GM23338 (cell line): ENCODE data around the gene EGLN3. TPM values are rescaled to one million over a fixed set of nuclear protein-coding genes. Genes with fewer than 3 reads are reported as not detected.

Source experiments
- ATAC-seq: fragments of 200-7000 bp; cut with Tn5 transposase; 3 replicates; pipeline ENCODE4 v1.9.1; 2020
- DNase-seq: peaks from one replicate; pipeline ENCODE4 v3.0.0-alpha.2; 2015; ENCODE audit warnings: low spot score
- H2AFZ ChIP-seq: fragments of 200-600 bp; sonication (generic); 2 replicates; pipeline ENCODE4 v1.8.0; 2016; ENCODE audit warnings: antibody characterized with exemption, mild to moderate bottlenecking, moderate library complexity
- H3F3A ChIP-seq: fragments of 200-600 bp; sonication (generic); replicated peaks from 2 replicates; pipeline ENCODE4 v1.8.0; 2017; ENCODE audit warnings: antibody characterized with exemption, mixed run types, low read depth
- H3K27ac ChIP-seq: fragments of 200-600 bp; sonication (generic); 2 replicates; pipeline ENCODE4 v1.6.1; 2016; ENCODE audit warnings: low read depth
- H3K27me3 ChIP-seq: fragments of 200-600 bp; sonication (generic); 2 replicates; pipeline ENCODE4 v1.8.0; 2016; ENCODE audit warnings: mild to moderate bottlenecking, mixed run types, moderate library complexity; ENCODE audit not compliant: insufficient read depth
- H3K36me3 ChIP-seq: fragments of 200-600 bp; sonication (generic); 2 replicates; pipeline ENCODE4 v1.8.0; 2016; ENCODE audit warnings: mild to moderate bottlenecking; ENCODE audit not compliant: insufficient read depth
- H3K4me1 ChIP-seq: fragments of 200-600 bp; sonication (generic); 2 replicates; pipeline ENCODE4 v1.8.0; 2016; ENCODE audit warnings: mild to moderate bottlenecking, moderate library complexity; ENCODE audit not compliant: insufficient read depth
- H3K4me2 ChIP-seq: fragments of 200-600 bp; sonication (generic); 2 replicates; pipeline ENCODE4 v1.7.1; 2017; ENCODE audit warnings: mixed run types
- H3K4me3 ChIP-seq: fragments of 200-600 bp; sonication (generic); 2 replicates; pipeline ENCODE4 v1.6.1; 2016; ENCODE audit warnings: mixed run types
- H3K79me2 ChIP-seq: fragments of 200-600 bp; sonication (generic); replicated peaks from 2 replicates; pipeline ENCODE4 v1.8.0; 2017; ENCODE audit warnings: mild to moderate bottlenecking; ENCODE audit not compliant: insufficient read depth
- H3K9me2 ChIP-seq: fragments of 200-600 bp; sonication (generic); 2 replicates; pipeline ENCODE4 v1.8.0; 2017; ENCODE audit not compliant: insufficient read depth
- H4K20me1 ChIP-seq: fragments of 200-600 bp; sonication (generic); replicated peaks from 2 replicates; pipeline ENCODE4 v1.8.0; 2017; ENCODE audit warnings: mild to moderate bottlenecking; ENCODE audit not compliant: insufficient read depth
- H3K27ac Mint-ChIP-seq: 2 replicates; pipeline ENCODE4 v1.8.0; 2020; ENCODE audit warnings: inconsistent platforms, mild to moderate bottlenecking, moderate library complexity, mixed read lengths
- H3K27me3 Mint-ChIP-seq: 3 replicates; pipeline ENCODE4 v1.8.0; 2022; ENCODE audit warnings: low read depth, mild to moderate bottlenecking, moderate library complexity, mixed read lengths, inconsistent platforms; ENCODE audit not compliant: insufficient read depth, poor library complexity
- H3K36me3 Mint-ChIP-seq: 3 replicates; pipeline ENCODE4 v1.8.0; 2021; ENCODE audit warnings: low read depth, mild to moderate bottlenecking, inconsistent platforms, moderate library complexity, mixed read lengths
- H3K4me1 Mint-ChIP-seq: 3 replicates; pipeline ENCODE4 v1.8.0; 2020; ENCODE audit warnings: mild to moderate bottlenecking, inconsistent platforms, mixed read lengths
- H3K4me3 Mint-ChIP-seq: 3 replicates; pipeline ENCODE4 v1.8.0; 2021; ENCODE audit warnings: moderate library complexity, mild to moderate bottlenecking, inconsistent platforms, mixed read lengths
- H3K9me3 Mint-ChIP-seq: 3 replicates; pipeline ENCODE4 v1.8.0; 2020; ENCODE audit warnings: moderate library complexity, mild to moderate bottlenecking, inconsistent platforms, mixed read lengths
- CREB1 ChIP-seq: fragments of 250-450 bp; sonication (Bioruptor Pico); IDR thresholded peaks from 2 replicates; pipeline ENCODE4 v1.5.0; 2020; ENCODE audit warnings: low read depth, mild to moderate bottlenecking, moderate library complexity
- CTCF ChIP-seq, 2 experiments: fragments of 200-600 bp in 1 of 2; sonication (generic) in 1 of 2; conservative IDR thresholded peaks; 2 replicates each; pipeline versions ENCODE4 v1.5.1 to v1.6.1; 2016 to 2017; ENCODE audit warnings: antibody characterized with exemption in 2 of 2, low read depth in 2 of 2, mild to moderate bottlenecking in 2 of 2, moderate library complexity in 1 of 2
- ETS1 ChIP-seq: IDR thresholded peaks from 2 replicates; pipeline ENCODE4 v1.6.1; 2016; ENCODE audit warnings: antibody characterized with exemption
- EZH2 ChIP-seq: fragments of 200-600 bp; sonication (generic); IDR thresholded peaks from one replicate; pipeline ENCODE4 v1.8.0; 2017; ENCODE audit warnings: antibody characterized with exemption, mild to moderate bottlenecking, low read depth; ENCODE audit not compliant: unreplicated experiment
- EZH2phosphoT487 ChIP-seq: fragments of 200-600 bp; sonication (generic); IDR thresholded peaks from one replicate; pipeline ENCODE4 v1.8.1; 2018; ENCODE audit warnings: antibody characterized with exemption; ENCODE audit not compliant: unreplicated experiment
- JUNB ChIP-seq: IDR thresholded peaks from one replicate; pipeline ENCODE4 v1.6.1; 2016; ENCODE audit warnings: antibody characterized with exemption; ENCODE audit not compliant: unreplicated experiment
- NANOG ChIP-seq: IDR thresholded peaks from 2 replicates; pipeline ENCODE4 v1.6.1; 2016; ENCODE audit warnings: antibody characterized with exemption, borderline replicate concordance
- POLR2AphosphoS5 ChIP-seq: IDR thresholded peaks from 2 replicates; pipeline ENCODE4 v1.6.1; 2016; ENCODE audit warnings: antibody characterized with exemption, low read depth
- STAT1 ChIP-seq: IDR thresholded peaks from one replicate; pipeline ENCODE4 v1.6.1; 2016; ENCODE audit warnings: antibody characterized with exemption; ENCODE audit not compliant: unreplicated experiment
- ZNF114 ChIP-seq: fragments of 250-450 bp; sonication (Bioruptor Pico); IDR thresholded peaks from 2 replicates; pipeline ENCODE4 v1.5.0; 2020; ENCODE audit warnings: mild to moderate bottlenecking, moderate library complexity
- ZNF331 ChIP-seq: fragments of 250-450 bp; sonication (Bioruptor Pico); IDR thresholded peaks from 2 replicates; pipeline ENCODE4 v1.5.0; 2020; ENCODE audit warnings: low read depth, mild to moderate bottlenecking, moderate library complexity
- ZNF462 ChIP-seq: fragments of 250-450 bp; sonication (Bioruptor Pico); IDR thresholded peaks from 2 replicates; pipeline ENCODE4 v1.5.0; 2020; ENCODE audit warnings: mild to moderate bottlenecking, moderate library complexity
- polyA plus RNA-seq: library from polyadenylated mRNA; unstranded; fragments of >200 nt; fragmentation: Nextera tagmentation; extraction: Ambion mirVana; gene quantifications from 2 replicates; pipeline ENCODE4 v1.2.1, GENCODE V29; 2016
- total RNA-seq: library from RNA; depleted of rRNA; stranded (reverse); fragments of >200 nt; shearing (Covaris generic); gene quantifications from 2 replicates; pipeline ENCODE4 v1.2.3, GENCODE V29; 2014
- TF ChIP-seq, protein P1 (sequence below): IDR thresholded peaks from one replicate; pipeline ENCODE4 v1.6.1; 2018; ENCODE audit warnings: antibody characterized with exemption; ENCODE audit not compliant: unreplicated experiment

The EGLN3 gene
- total and polyA plus RNA-seq, 2 experiments from 2014 or later = 26.8 to 42.9 TPM

DNA sequence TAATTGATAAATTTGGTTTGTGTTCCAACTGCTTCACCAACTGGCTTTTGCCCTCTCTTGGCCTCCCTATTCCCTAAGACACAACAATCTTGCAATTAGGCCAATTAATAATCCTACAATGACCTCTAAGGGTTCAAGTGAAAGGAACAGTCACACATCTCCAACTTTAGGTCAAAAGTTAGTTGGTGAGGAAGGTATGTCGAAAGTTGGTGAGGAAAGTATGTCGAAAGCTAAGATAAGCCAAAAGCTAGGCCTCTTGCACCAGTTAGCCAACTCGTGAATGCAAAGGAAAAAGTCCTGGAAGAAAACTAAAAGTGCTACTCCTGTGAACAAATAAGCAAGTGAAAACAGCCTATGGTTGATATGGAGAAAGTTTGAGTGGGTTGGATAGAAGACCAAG, 32.6 kb downstream of the EGLN3 start:
- H3K4me3 Mint-ChIP-seq = no peak overlapping the region
- peaks cover 3% of the 10 kb centered on the region; the same call in 2 of the 3 replicates for H3K36me3 Mint-ChIP-seq
- H3K27ac ChIP-seq = no peak overlapping the region
- no peak overlapping the region for H3K27ac Mint-ChIP-seq
- H3K27me3 ChIP-seq = no peaks in the 10 kb centered on the region
- H3K4me1 Mint-ChIP-seq = peaks cover 20% of the 10 kb centered on the region
- H3K4me2 ChIP-seq = no peak overlapping the region
- peaks cover 10% of the 10 kb centered on the region for H3K9me2 ChIP-seq
- H4K20me1 ChIP-seq = no peaks in the 10 kb centered on the region
- peaks cover 24% of the 10 kb centered on the region for H3K4me1 ChIP-seq
- TF ChIP-seq EZH2 (no peak), EZH2phosphoT487 (no peak), CTCF (conservative IDR thresholded peaks at IDR 0.05; ENCODE audit: low read depth in 2 of 2) (no peak), NANOG (no peak), STAT1 (no peak), ZNF114 (CRISPR knock-in tag) (no peak), ETS1 (no peak), JUNB (no peak), POLR2AphosphoS5 (no peak), CREB1 (CRISPR knock-in tag) (no peak), ZNF331 (no peak), ZNF462 (CRISPR knock-in tag) (no peak)
- TF ChIP-seq, protein P1, sequence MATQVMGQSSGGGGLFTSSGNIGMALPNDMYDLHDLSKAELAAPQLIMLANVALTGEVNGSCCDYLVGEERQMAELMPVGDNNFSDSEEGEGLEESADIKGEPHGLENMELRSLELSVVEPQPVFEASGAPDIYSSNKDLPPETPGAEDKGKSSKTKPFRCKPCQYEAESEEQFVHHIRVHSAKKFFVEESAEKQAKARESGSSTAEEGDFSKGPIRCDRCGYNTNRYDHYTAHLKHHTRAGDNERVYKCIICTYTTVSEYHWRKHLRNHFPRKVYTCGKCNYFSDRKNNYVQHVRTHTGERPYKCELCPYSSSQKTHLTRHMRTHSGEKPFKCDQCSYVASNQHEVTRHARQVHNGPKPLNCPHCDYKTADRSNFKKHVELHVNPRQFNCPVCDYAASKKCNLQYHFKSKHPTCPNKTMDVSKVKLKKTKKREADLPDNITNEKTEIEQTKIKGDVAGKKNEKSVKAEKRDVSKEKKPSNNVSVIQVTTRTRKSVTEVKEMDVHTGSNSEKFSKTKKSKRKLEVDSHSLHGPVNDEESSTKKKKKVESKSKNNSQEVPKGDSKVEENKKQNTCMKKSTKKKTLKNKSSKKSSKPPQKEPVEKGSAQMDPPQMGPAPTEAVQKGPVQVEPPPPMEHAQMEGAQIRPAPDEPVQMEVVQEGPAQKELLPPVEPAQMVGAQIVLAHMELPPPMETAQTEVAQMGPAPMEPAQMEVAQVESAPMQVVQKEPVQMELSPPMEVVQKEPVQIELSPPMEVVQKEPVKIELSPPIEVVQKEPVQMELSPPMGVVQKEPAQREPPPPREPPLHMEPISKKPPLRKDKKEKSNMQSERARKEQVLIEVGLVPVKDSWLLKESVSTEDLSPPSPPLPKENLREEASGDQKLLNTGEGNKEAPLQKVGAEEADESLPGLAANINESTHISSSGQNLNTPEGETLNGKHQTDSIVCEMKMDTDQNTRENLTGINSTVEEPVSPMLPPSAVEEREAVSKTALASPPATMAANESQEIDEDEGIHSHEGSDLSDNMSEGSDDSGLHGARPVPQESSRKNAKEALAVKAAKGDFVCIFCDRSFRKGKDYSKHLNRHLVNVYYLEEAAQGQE = no peak
- no peaks in the 10 kb centered on the region for H3F3A ChIP-seq
- H3K4me3 ChIP-seq = no peak overlapping the region
- no peak overlapping the region for H2AFZ ChIP-seq
- H3K27me3 Mint-ChIP-seq = peaks cover 5% of the 10 kb centered on the region
- ATAC-seq (no peak), DNase-seq (no peak)
- H3K9me3 Mint-ChIP-seq = no peaks in the 10 kb centered on the region
- H3K79me2 ChIP-seq = no peaks in the 10 kb centered on the region
- no peaks in the 10 kb centered on the region for H3K36me3 ChIP-seq
